HCT116 (cell line): Measurements from ENCODE around the gene KCNJ14.

Experiments used
- CEBPB ChIP-seq: IDR thresholded peaks from 2 replicates; pipeline ENCODE4 v1.6.1; 2012; ENCODE audit warnings: low read depth
- EZH2 ChIP-seq: fragments of 200-600 bp; sonication (generic); IDR thresholded peaks from 2 replicates; pipeline ENCODE4 v1.6.1; 2017; ENCODE audit warnings: antibody characterized with exemption, mixed run types
- EZH2phosphoT487 ChIP-seq: fragments of 200-600 bp; IDR thresholded peaks from 2 replicates; pipeline ENCODE4 v1.6.1; 2018; ENCODE audit warnings: antibody characterized with exemption, borderline replicate concordance
- POLR2A ChIP-seq: IDR thresholded peaks from 2 replicates; pipeline ENCODE4 v1.7.0; 2011; ENCODE audit warnings: borderline replicate concordance; ENCODE audit not compliant: insufficient read depth, insufficient read length; ENCODE audit errors: extremely low read depth
- POLR2AphosphoS5 ChIP-seq: IDR thresholded peaks from 2 replicates; pipeline ENCODE4 v1.6.1; 2011; ENCODE audit warnings: mild to moderate bottlenecking, low read depth, low read length, moderate library complexity
- RAD21 ChIP-seq: IDR thresholded peaks from 2 replicates; pipeline ENCODE4 v1.6.1; 2012; ENCODE audit warnings: low read depth, mild to moderate bottlenecking
- SRF ChIP-seq: IDR thresholded peaks from 2 replicates; pipeline ENCODE4 v1.6.1; 2012; ENCODE audit warnings: low read depth
- YY1 ChIP-seq: IDR thresholded peaks from 2 replicates; pipeline ENCODE4 v1.6.1; 2011; ENCODE audit warnings: low read length, low read depth, moderate library complexity, mild to moderate bottlenecking; ENCODE audit not compliant: insufficient replicate concordance; ENCODE audit errors: extremely low read depth
- ZFX ChIP-seq: fragments of 450-650 bp; IDR thresholded peaks from 2 replicates; pipeline ENCODE4 v1.6.1; 2017
- TF ChIP-seq, protein P1 (sequence below), 3 experiments: fragments of 200-600 bp in 1 of 3; sonication (generic) in 1 of 3; IDR thresholded peaks in 2 of 3; conservative IDR thresholded peaks in 1 of 3; 2 replicates each; pipeline ENCODE4 v1.5.1; 2012 to 2017; ENCODE audit warnings: low read depth in 2 of 3, low read length in 2 of 3, antibody characterized with exemption in 1 of 3, borderline replicate concordance in 1 of 3, control low read depth in 1 of 3, mild to moderate bottlenecking in 1 of 3, mixed read lengths in 1 of 3, mixed run types in 1 of 3, moderate library complexity in 1 of 3; ENCODE audit not compliant: insufficient read depth in 1 of 3
- TF ChIP-seq, protein P2 (sequence below): IDR thresholded peaks from 2 replicates; pipeline ENCODE4 v1.6.1; 2011; ENCODE audit warnings: mild to moderate bottlenecking, low read length, moderate library complexity; ENCODE audit not compliant: insufficient replicate concordance; ENCODE audit errors: extremely low read depth

DNA sequence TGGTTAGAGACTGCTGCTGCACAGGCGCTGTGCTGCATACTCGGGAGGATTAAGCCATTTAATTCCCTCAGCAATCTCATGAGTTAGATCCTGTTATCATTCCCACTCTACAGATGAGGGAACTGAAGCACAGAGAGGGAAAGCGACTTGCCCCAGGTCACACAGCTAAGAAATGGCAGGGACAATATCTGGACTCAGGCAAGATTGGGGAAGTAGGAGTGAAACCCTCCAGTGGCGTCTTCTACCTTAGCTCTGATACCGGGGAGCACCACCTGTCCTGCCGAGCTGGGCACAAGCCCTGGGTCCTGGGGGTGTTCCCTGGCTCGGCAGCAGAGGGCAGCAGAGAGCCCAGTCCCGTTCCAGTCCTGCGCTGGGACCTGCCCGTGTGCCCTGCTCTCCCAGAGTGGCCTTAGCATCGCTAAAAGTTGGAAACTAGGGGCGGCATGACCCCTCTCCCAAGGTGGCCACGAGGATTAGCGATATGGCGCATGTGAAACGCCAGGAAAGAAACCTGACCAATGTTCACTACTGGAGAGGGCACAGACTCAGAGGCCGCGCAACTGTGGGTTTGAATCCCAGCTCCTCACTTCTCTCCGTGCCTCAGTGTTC, 34.3 kb downstream of the KCNJ14 start:
- TF ChIP-seq, protein P1, sequence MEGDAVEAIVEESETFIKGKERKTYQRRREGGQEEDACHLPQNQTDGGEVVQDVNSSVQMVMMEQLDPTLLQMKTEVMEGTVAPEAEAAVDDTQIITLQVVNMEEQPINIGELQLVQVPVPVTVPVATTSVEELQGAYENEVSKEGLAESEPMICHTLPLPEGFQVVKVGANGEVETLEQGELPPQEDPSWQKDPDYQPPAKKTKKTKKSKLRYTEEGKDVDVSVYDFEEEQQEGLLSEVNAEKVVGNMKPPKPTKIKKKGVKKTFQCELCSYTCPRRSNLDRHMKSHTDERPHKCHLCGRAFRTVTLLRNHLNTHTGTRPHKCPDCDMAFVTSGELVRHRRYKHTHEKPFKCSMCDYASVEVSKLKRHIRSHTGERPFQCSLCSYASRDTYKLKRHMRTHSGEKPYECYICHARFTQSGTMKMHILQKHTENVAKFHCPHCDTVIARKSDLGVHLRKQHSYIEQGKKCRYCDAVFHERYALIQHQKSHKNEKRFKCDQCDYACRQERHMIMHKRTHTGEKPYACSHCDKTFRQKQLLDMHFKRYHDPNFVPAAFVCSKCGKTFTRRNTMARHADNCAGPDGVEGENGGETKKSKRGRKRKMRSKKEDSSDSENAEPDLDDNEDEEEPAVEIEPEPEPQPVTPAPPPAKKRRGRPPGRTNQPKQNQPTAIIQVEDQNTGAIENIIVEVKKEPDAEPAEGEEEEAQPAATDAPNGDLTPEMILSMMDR (IDR thresholded peaks at IDR 0.05 in 2 of 3, conservative IDR thresholded peaks at IDR 0.05 in 1 of 3; ENCODE audit: borderline replicate concordance in 1 of 3, insufficient read depth in 1 of 3, low read depth in 2 of 3, low read length in 2 of 3), result peak in 2 of 3 experiments; percentile 91 to 98; a peak in 4 of 6 replicates
- TF ChIP-seq ZFX (no peak), RAD21 (no peak), SRF (no peak), POLR2A (no peak), POLR2AphosphoS5 (peak; percentile 37; the same call in 1 of the 2 replicates), EZH2phosphoT487 (no peak), EZH2 (no peak), YY1 (no peak), CEBPB (no peak)
- TF ChIP-seq, protein P2, sequence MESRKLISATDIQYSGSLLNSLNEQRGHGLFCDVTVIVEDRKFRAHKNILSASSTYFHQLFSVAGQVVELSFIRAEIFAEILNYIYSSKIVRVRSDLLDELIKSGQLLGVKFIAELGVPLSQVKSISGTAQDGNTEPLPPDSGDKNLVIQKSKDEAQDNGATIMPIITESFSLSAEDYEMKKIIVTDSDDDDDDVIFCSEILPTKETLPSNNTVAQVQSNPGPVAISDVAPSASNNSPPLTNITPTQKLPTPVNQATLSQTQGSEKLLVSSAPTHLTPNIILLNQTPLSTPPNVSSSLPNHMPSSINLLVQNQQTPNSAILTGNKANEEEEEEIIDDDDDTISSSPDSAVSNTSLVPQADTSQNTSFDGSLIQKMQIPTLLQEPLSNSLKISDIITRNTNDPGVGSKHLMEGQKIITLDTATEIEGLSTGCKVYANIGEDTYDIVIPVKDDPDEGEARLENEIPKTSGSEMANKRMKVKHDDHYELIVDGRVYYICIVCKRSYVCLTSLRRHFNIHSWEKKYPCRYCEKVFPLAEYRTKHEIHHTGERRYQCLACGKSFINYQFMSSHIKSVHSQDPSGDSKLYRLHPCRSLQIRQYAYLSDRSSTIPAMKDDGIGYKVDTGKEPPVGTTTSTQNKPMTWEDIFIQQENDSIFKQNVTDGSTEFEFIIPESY, result no peak
